Measurements from ENCODE around the gene CCNI.

CCNI gene

DNA sequence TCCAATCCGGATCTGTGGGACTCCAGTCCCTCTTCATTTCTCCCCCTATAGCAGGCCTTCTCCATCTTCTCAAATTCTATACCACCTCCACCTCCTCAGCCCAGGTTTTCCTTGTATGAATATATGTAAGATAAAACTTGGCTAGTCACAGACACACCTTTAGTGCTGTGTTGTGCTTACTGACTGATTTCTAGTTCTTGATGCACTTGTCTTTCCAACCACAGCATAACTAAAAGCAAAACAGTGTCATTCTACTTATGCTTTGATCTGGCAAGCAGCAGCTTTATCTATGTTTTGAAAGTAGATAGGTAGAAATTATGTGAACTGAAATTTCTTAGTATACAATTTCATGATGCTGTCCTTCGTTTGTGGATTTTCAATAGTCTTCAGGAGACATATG lies 47.5 kb downstream of the CCNI start:
- no peak overlapping the region for H3K27ac ChIP-seq

DNA sequence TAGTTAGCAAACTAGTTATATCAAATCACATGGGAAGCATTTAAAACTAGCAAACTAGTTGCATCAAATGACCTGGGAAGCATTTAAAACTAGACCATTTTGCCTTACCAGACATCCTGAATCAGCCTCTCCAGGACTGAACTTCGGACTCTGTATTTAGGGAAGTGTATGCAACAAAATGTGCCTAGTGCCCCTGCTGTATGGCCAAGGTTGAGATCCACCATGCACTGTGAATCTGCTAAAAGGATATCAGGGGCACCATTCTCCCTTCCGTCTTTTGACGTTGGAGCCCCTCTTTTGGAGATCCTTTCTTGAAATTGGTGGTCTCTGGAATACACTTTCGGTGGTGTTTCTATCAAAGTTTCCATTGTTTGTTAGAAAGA lies 49.5 kb downstream of the CCNI start:
- TF ChIP-seq ZFX (IDR thresholded peaks at IDR 0.05; ENCODE audit: borderline replicate concordance), result no peak
- TF ChIP-seq, protein P1, sequence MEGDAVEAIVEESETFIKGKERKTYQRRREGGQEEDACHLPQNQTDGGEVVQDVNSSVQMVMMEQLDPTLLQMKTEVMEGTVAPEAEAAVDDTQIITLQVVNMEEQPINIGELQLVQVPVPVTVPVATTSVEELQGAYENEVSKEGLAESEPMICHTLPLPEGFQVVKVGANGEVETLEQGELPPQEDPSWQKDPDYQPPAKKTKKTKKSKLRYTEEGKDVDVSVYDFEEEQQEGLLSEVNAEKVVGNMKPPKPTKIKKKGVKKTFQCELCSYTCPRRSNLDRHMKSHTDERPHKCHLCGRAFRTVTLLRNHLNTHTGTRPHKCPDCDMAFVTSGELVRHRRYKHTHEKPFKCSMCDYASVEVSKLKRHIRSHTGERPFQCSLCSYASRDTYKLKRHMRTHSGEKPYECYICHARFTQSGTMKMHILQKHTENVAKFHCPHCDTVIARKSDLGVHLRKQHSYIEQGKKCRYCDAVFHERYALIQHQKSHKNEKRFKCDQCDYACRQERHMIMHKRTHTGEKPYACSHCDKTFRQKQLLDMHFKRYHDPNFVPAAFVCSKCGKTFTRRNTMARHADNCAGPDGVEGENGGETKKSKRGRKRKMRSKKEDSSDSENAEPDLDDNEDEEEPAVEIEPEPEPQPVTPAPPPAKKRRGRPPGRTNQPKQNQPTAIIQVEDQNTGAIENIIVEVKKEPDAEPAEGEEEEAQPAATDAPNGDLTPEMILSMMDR (IDR thresholded peaks at IDR 0.05), result no peak
- H3K27ac ChIP-seq, result no peak overlapping the region

More for the DNA sequence above, 47.5 kb downstream of the CCNI start:
- TF ChIP-seq ZFX (IDR thresholded peaks at IDR 0.05; ENCODE audit: borderline replicate concordance), result no peak
- TF ChIP-seq, protein P1 (IDR thresholded peaks at IDR 0.05), result no peak

DNA sequence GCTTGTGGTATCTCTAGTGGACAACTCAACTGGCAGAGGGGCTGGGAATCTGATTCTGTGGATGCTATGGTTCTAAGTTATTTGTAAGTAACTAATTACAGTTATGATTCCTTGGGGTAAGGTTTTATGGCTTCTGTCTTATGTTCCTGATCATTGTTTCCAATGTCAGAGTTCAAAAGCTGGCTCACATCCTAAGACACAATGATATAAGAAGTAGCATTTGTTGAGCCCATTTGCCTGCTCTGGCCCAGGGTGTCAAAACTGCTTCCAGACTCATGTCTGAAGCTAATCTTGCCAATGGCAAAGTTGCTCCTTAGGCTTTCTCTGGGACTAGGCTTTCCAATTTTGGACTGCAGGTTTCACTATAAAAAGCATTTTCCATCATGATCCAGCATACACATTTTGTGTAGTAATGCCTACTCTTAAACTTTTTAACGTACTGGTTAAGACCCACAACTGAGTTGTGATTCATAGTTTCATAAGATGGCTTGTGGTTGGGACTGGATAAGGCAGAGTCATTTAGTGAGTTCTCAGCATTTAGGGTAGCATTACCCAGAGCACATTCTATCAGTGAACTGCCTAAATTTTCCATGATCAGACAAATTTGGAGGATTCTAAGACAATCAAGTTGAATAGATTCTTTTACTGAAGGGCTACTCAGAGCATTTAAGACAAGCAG lies 50.0 kb downstream of the CCNI start:
- no peak overlapping the region for H3K27ac ChIP-seq
- TF ChIP-seq ZFX (IDR thresholded peaks at IDR 0.05; ENCODE audit: borderline replicate concordance), result no peak
- TF ChIP-seq, protein P1 (IDR thresholded peaks at IDR 0.05), result no peak

DNA sequence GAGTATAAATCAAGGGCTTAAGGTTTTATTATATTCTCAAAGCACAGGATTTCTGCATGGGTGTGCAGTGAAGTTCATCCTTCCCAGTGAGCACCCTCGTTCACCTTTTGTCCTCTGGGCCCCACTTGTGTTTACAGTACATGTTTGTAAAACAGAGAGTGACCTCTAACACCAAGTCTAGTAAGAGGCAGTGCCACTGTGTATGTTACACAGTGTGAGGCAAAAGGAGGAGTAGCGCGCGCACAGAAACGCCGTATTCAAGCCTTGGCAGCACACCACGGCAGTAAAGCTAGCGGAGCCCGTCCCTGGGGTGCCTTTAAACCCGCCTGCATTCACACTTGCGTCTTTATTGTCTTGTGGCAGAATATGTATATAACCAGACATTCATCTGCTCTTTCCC lies 51.9 kb downstream of the CCNI start:
- H3K27ac ChIP-seq, result no peak overlapping the region
- TF ChIP-seq, protein P1 (IDR thresholded peaks at IDR 0.05), result no peak
- no peak for TF ChIP-seq ZFX (IDR thresholded peaks at IDR 0.05; ENCODE audit: borderline replicate concordance)

DNA sequence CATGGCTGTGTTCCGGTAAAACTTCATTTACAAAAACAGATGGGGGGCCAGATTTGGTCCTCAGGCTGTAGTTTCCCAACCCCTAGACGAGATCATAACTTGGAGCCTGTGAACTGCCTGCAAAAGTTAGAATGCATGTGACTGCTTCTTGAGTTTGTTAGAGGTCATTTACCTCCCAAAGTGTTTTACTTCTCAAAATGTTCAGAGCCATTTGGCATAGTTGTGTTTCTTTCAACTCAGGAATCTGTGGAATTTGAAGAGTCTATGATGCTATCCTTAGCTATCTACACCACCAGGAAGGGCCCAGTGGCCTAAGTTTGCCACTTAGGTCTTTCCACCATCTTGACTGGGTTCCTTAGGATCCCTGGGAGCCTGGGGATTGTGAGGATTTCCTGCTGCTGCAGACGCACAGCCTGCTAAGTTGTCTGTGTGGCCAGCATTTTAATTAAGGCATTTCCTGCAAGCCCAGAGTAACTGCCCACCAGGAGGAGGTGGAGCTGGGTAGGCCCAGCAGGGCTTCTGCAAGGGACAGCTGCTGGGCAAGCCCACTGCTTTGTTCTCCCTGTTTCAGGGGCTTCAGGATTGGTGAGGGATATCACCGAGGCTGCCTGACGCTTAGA lies 53.1 kb downstream of the CCNI start:
- TF ChIP-seq ZFX (IDR thresholded peaks at IDR 0.05; ENCODE audit: borderline replicate concordance), result no peak
- TF ChIP-seq, protein P1 (IDR thresholded peaks at IDR 0.05), result no peak
- H3K27ac ChIP-seq, result no peak overlapping the region

DNA sequence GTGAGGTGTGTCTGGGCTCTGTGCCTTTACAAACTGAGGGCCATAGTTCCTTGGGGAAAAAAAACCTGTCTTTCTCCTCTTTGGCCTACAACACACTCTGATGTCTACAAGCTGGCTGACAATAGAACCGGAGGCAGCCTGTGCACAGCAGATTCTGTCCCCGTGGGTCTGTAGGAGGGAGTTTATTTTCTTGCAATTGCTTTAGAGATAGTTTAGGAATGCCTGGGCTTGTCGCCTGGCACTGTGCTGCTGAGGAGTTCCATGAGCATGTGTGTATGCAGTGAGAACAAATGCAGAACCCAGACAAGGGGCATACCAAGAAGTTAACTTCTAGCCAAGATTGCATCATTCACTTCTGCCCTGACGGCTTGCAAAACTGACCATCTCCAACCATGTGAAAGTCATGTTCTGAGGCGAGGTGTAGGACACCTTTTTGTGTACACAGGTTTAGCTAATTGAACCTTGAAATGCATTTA lies 54.1 kb downstream of the CCNI start:
- H3K27ac ChIP-seq, result no peak overlapping the region
- TF ChIP-seq, protein P1 (IDR thresholded peaks at IDR 0.05), result no peak
- TF ChIP-seq ZFX (IDR thresholded peaks at IDR 0.05; ENCODE audit: borderline replicate concordance), result no peak

DNA sequence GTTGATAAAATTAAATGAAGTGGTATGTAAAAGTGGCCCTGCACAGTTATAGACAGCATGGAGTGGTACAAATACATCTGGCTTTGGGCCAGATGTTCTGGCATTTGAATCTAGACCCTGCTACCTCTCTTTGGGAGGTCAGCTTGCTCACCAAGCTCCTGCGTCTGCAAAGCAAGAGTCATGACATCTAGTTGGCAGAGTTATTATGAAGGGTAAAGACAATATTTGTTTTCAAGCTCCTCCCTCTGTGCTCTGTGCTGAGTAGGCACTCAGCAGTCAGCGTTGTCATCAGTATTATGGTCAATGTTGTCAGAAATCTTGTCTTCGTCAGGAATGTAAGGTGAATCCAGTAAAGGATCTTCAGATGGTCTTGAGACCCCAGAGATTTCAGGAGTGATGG lies 55.8 kb downstream of the CCNI start:
- H3K27ac ChIP-seq, result no peak overlapping the region
- no peak for TF ChIP-seq ZFX (IDR thresholded peaks at IDR 0.05; ENCODE audit: borderline replicate concordance)
- TF ChIP-seq, protein P1 (IDR thresholded peaks at IDR 0.05), result no peak

Measured in 22Rv1 (cell line).